ENCODE results near the gene SYT7. TPM values are rescaled to one million over a fixed set of nuclear protein-coding genes. Genes with fewer than 3 reads are reported as not detected.
A peak's percentile ranks its signal among the peaks of the same experiment; 100 is the strongest.
"Not testable (repeated sequence)": the region's sequence is repeated elsewhere in the genome, so short reads cannot be mapped to it uniquely, and the experiment has no call there.

SYT7 gene
- total RNA-seq, 4 donors from 2014 or later = 1.3 to 4.2 (median 1.8) TPM

- TF ChIP-seq CTCF (IDR thresholded peaks at IDR 0.05) = no peak
- Histone ChIP-seq H3K9me3 (no peaks in the 10 kb centered on the region), H3K27me3 (peaks cover 0 to 9% (median 2%) of the 10 kb centered on the region in 4 donors), H3K4me3 (no peak overlapping the region), H3K27ac (replicated peaks in 1 of 4) (peak overlapping the region in 3 of 4 donors; percentile 11 to 20 (median 13)), H3K36me3 (peaks cover 0 to 26% (median 14%) of the 10 kb centered on the region in 4 donors), H3K4me1 (peaks cover 17 to 33% (median 31%) of the 10 kb centered on the region in 4 donors)
- no peak for DNase-seq (ENCODE audit: extremely low spot score)
- WGBS = 83% methylated on average over 6 of the region's 6 CpGs
- intact Hi-C loops (cut with DNase I) = no loop called here
Observed at GRCh38 chr11:61474013-61474643, 106.7 kb downstream of the SYT7 start.

- Histone ChIP-seq H3K9me3 (no peaks in the 10 kb centered on the region), H3K4me3 (no peak overlapping the region), H3K36me3 (peaks cover 0 to 32% (median 20%) of the 10 kb centered on the region in 4 donors), H3K4me1 (peaks cover 17 to 33% (median 31%) of the 10 kb centered on the region in 4 donors), H3K27ac (replicated peaks in 1 of 4) (peak overlapping the region; percentile 11 to 64 (median 38)), H3K27me3 (peaks cover 0 to 5% (median 2%) of the 10 kb centered on the region in 4 donors)
- 82% methylated on average over 3 of the region's 3 CpGs for WGBS
- intact Hi-C loops (cut with DNase I) = no loop called here
- DNase-seq (ENCODE audit: extremely low spot score) = no peak
- no peak for TF ChIP-seq EP300 (IDR thresholded peaks at IDR 0.05)
Observed at GRCh38 chr11:61473370-61474012, 107.4 kb downstream of the SYT7 start.

- TF ChIP-seq CTCF (IDR thresholded peaks at IDR 0.05) (no peak), POLR2A (IDR thresholded peaks at IDR 0.05; ENCODE audit: low read depth) (no peak), EP300 (IDR thresholded peaks at IDR 0.05) (no peak), POLR2AphosphoS5 (IDR thresholded peaks at IDR 0.05) (no peak)
- Histone ChIP-seq H3K4me1 (peaks cover 15 to 29% (median 28%) of the 10 kb centered on the region in 4 donors), H3K36me3 (peaks cover 0 to 38% (median 25%) of the 10 kb centered on the region in 4 donors), H3K4me3 (no peak overlapping the region), H3K9me3 (no peaks in the 10 kb centered on the region), H3K27me3 (peaks cover 0 to 2% (median under 1%) of the 10 kb centered on the region in 4 donors), H3K27ac (replicated peaks in 1 of 4) (peak overlapping the region; percentile 18 to 64 (median 58))
- DNase-seq (ENCODE audit: extremely low spot score) = no peak
- WGBS = 50% methylated on average over 5 of the region's 5 CpGs
- intact Hi-C loops (cut with DNase I) = no loop called here
Observed at GRCh38 chr11:61472868-61473267, 108.0 kb downstream of the SYT7 start.

GRCh38 chr11:61472282-61472681 is 108.6 kb downstream of the SYT7 start:
- Histone ChIP-seq H3K4me1 (peaks cover 10 to 23% (median 22%) of the 10 kb centered on the region in 4 donors), H3K27ac (replicated peaks in 1 of 4) (peak overlapping the region; percentile 26 to 64 (median 58)), H3K9me3 (no peaks in the 10 kb centered on the region), H3K36me3 (peaks cover 0 to 39% (median 28%) of the 10 kb centered on the region in 4 donors), H3K27me3 (no peaks in the 10 kb centered on the region), H3K4me3 (no peak overlapping the region)
- 71% methylated on average over 5 of the region's 5 CpGs for WGBS
- no peak for TF ChIP-seq CTCF (IDR thresholded peaks at IDR 0.05)
- TF ChIP-seq POLR2AphosphoS5 (IDR thresholded peaks at IDR 0.05) = peak in 1 of 2 donors; percentile 7
- no peak for TF ChIP-seq EP300 (IDR thresholded peaks at IDR 0.05)
- intact Hi-C loops (cut with DNase I) = no loop called here
- no peak for DNase-seq (ENCODE audit: extremely low spot score)

- no peak for DNase-seq (ENCODE audit: extremely low spot score)
- intact Hi-C loops (cut with DNase I) = no loop called here
Observed at GRCh38 chr11:61468002-61468401, 112.9 kb downstream of the SYT7 start.

DNA sequence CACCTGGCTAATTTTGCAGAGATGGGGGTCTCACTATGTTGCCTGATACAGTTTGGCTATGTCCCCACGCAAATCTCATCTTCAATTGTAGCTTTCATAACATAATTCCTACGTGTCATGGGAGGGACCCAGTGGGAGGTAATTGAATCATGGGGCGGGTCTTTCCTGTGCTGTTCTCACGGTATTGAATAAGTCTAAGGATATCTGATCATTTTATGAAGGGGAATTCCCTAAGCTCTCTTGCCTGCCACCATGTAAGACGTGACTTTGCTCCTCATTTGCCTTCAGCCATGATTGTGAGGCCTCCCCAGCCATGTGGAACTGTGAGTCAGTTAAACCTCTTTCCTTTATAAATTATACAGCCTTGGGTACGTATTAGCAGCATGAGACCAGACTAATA is 113.3 kb downstream of the SYT7 start:
- Histone ChIP-seq H3K36me3 (peaks cover 0 to 45% (median 31%) of the 10 kb centered on the region in 4 donors), H3K4me1 (peaks cover 6 to 13% (median 10%) of the 10 kb centered on the region in 4 donors)
- H3K27ac ChIP-seq (replicated peaks in 1 of 4); H3K4me3 ChIP-seq; H3K9me3 ChIP-seq; DNase-seq (ENCODE audit: extremely low spot score); H3K27me3 ChIP-seq; intact Hi-C loops (cut with DNase I): not testable (repeated sequence)
- 79% methylated on average over 6 of the region's 6 CpGs for WGBS

More at GRCh38 chr11:61468002-61468401, 112.9 kb downstream of the SYT7 start:
- Histone ChIP-seq H3K27ac (replicated peaks in 1 of 4) (peak overlapping the region in 1 of 4 donors; percentile 0), H3K9me3 (no peaks in the 10 kb centered on the region), H3K4me1 (peaks cover 6 to 17% (median 13%) of the 10 kb centered on the region in 4 donors), H3K36me3 (peaks cover 0 to 41% (median 29%) of the 10 kb centered on the region in 4 donors), H3K27me3 (no peaks in the 10 kb centered on the region), H3K4me3 (no peak overlapping the region)
- TF ChIP-seq POLR2AphosphoS5 (IDR thresholded peaks at IDR 0.05) = no peak
- TF ChIP-seq CTCF (IDR thresholded peaks at IDR 0.05) = no peak
- TF ChIP-seq EP300 (IDR thresholded peaks at IDR 0.05) = no peak
- TF ChIP-seq POLR2A (IDR thresholded peaks at IDR 0.05; ENCODE audit: low read depth) = no peak
- WGBS = 85% methylated on average over 7 of the region's 7 CpGs

Measured in esophagus muscularis mucosa (tissue), 4 donors.